ENCODE measurements around the gene SIX2.

GRCh38 chr2:44979581-44979980 is 29.7 kb downstream of the SIX2 start:
- TF ChIP-seq CTCF (IDR thresholded peaks at IDR 0.05) (no peak), POLR2AphosphoS5 (IDR thresholded peaks at IDR 0.05; ENCODE audit: low read depth, low read length) (no peak), SIN3A (IDR thresholded peaks at IDR 0.05; ENCODE audit: borderline replicate concordance, insufficient read depth, low read depth, low read length) (no peak)
